ENCODE measurements around the gene RNF25.

GRCh38 chr2:218718058-218718457 lies 46.3 kb upstream of the RNF25 start:
- TF ChIP-seq, protein P1, sequence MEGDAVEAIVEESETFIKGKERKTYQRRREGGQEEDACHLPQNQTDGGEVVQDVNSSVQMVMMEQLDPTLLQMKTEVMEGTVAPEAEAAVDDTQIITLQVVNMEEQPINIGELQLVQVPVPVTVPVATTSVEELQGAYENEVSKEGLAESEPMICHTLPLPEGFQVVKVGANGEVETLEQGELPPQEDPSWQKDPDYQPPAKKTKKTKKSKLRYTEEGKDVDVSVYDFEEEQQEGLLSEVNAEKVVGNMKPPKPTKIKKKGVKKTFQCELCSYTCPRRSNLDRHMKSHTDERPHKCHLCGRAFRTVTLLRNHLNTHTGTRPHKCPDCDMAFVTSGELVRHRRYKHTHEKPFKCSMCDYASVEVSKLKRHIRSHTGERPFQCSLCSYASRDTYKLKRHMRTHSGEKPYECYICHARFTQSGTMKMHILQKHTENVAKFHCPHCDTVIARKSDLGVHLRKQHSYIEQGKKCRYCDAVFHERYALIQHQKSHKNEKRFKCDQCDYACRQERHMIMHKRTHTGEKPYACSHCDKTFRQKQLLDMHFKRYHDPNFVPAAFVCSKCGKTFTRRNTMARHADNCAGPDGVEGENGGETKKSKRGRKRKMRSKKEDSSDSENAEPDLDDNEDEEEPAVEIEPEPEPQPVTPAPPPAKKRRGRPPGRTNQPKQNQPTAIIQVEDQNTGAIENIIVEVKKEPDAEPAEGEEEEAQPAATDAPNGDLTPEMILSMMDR (optimal IDR thresholded peaks at IDR 0.05 in 1 of 3, IDR thresholded peaks at IDR 0.05 in 1 of 3, conservative IDR thresholded peaks at IDR 0.05 in 1 of 3; ENCODE audit: extremely low read depth in 1 of 3, insufficient read depth in 2 of 3, low read length in 3 of 3): no peak
- TF ChIP-seq EZH2 (IDR thresholded peaks at IDR 0.05; ENCODE audit: low read length): no peak
